ENCODE results near the gene NEURL1B.

The NEURL1B gene

GRCh38 chr5:172700365-172701290, 59.6 kb downstream of the NEURL1B start:
- no peak for DNase-seq (ENCODE audit: low read depth)
- no peak for TF ChIP-seq CTCF (IDR thresholded peaks at IDR 0.05; ENCODE audit: control insufficient read depth, extremely low read depth, insufficient read depth)
- no peak overlapping the region for H3K4me3 ChIP-seq (ENCODE audit: low read depth, low read length)

- H3K4me3 ChIP-seq (ENCODE audit: low read depth, low read length): no peak overlapping the region
- DNase-seq (ENCODE audit: low read depth): no peak
- TF ChIP-seq CTCF (IDR thresholded peaks at IDR 0.05; ENCODE audit: control insufficient read depth, extremely low read depth, insufficient read depth): no peak
These were observed 60.2 kb downstream of the NEURL1B start for GRCh38 chr5:172701291-172701656.

- H3K4me3 ChIP-seq (ENCODE audit: low read depth, low read length): no peak overlapping the region
- TF ChIP-seq CTCF (IDR thresholded peaks at IDR 0.05; ENCODE audit: control insufficient read depth, extremely low read depth, insufficient read depth): no peak
- DNase-seq (ENCODE audit: low read depth): no peak
These were observed 62.9 kb downstream of the NEURL1B start for GRCh38 chr5:172703952-172704351.

- H3K4me3 ChIP-seq (ENCODE audit: low read depth, low read length): no peak overlapping the region
- no peak for TF ChIP-seq CTCF (IDR thresholded peaks at IDR 0.05; ENCODE audit: control insufficient read depth, extremely low read depth, insufficient read depth)
- no peak for DNase-seq (ENCODE audit: low read depth)
These were observed 64.6 kb downstream of the NEURL1B start for GRCh38 chr5:172705576-172706084.

GRCh38 chr5:172706796-172707195, 65.7 kb downstream of the NEURL1B start:
- no peak overlapping the region for H3K4me3 ChIP-seq (ENCODE audit: low read depth, low read length)
- DNase-seq (ENCODE audit: low read depth): no peak
- TF ChIP-seq CTCF (IDR thresholded peaks at IDR 0.05; ENCODE audit: control insufficient read depth, extremely low read depth, insufficient read depth): no peak

GRCh38 chr5:172707285-172708182, 66.5 kb downstream of the NEURL1B start:
- TF ChIP-seq CTCF (IDR thresholded peaks at IDR 0.05; ENCODE audit: control insufficient read depth, extremely low read depth, insufficient read depth): peak; percentile 80
- no peak for DNase-seq (ENCODE audit: low read depth)
- no peak overlapping the region for H3K4me3 ChIP-seq (ENCODE audit: low read depth, low read length)

Data from LNCaP clone FGC (cell line).